ENCODE results near the gene NPHP4. TPM values are rescaled to one million over a fixed set of nuclear protein-coding genes. Genes with fewer than 3 reads are reported as not detected.

Gene NPHP4
- polyA plus RNA-seq, 2 of the 4 experiments (the other 2 are of a cell fraction) = 2.9 to 5.1 TPM

- TF ChIP-seq REST (IDR thresholded peaks at IDR 0.05) = no peak
- TF ChIP-seq FOSB (CRISPR knock-in tag; IDR thresholded peaks at IDR 0.05) = no peak
- TF ChIP-seq RCOR1 (IDR thresholded peaks at IDR 0.05; ENCODE audit: low read depth, low read length) = no peak
- no peak for TF ChIP-seq HES2 (IDR thresholded peaks at IDR 0.05)
- no peak for TF ChIP-seq POLR2AphosphoS2 (conservative IDR thresholded peaks at IDR 0.05; ENCODE audit: low read length)
- no peak for TF ChIP-seq PHF8 (IDR thresholded peaks at IDR 0.05; ENCODE audit: borderline replicate concordance, low read depth)
These were observed 7.0 kb downstream of the NPHP4 start (continued) for GRCh38 chr1:5985250-5985649.

GRCh38 chr1:5983361-5984103 lies 8.7 kb downstream of the NPHP4 start:
- Histone ChIP-seq H3K4me1 (peaks cover 17% of the 10 kb centered on the region; the same call in 2 of the 3 replicates), H3K9me3 (no peaks in the 10 kb centered on the region), H3K4me3 (no peak overlapping the region), H3K4me2 (no peak overlapping the region), H3K27ac (no peak overlapping the region; a peak in 1 of 6 replicates)
- 60% methylated on average over 6 of the region's 6 CpGs for whole genome bisulfite sequencing (ENCODE audit: missing lambda C conversion rate)
- CTCF ChIA-PET = interaction anchor here (0.7 to 1.4 kb wide), 3 partner anchors 19 to 52 kb away, joined by 3 read pairs; no protein-coding TSS in a partner anchor
- FAIRE-seq (no peak), DNase-seq (ENCODE audit: low read depth in 1 of 2, low spot score in 1 of 2) (no peak), ATAC-seq (no peak)
- TF ChIP-seq ZC3H11A (IDR thresholded peaks at IDR 0.05) (no peak), MAFK (IDR thresholded peaks at IDR 0.05; ENCODE audit: partially characterized antibody) (peak; percentile 50), RAD21 (conservative IDR thresholded peaks at IDR 0.05 in 1 of 2, IDR thresholded peaks at IDR 0.05 in 1 of 2) (no peak)
- POLR2A ChIA-PET = interaction anchor here (1.2 kb wide), 1 partner anchor 9 kb away, joined by 5 read pairs; the partner anchor contains the start of gene NPHP4

- POLR2A ChIA-PET = interaction anchor here (1.2 kb wide), 1 partner anchor 10 kb away, joined by 5 read pairs; the partner anchor contains the start of gene NPHP4
- H3K4me2 ChIP-seq = no peak overlapping the region
These were observed 9.4 kb downstream of the NPHP4 start for GRCh38 chr1:5982868-5983267.

More at GRCh38 chr1:5982868-5983267, 9.4 kb downstream of the NPHP4 start:
- H3K9me3 ChIP-seq = no peaks in the 10 kb centered on the region
- H3K4me1 ChIP-seq = peaks cover 17% of the 10 kb centered on the region; the same call in 2 of the 3 replicates
- FAIRE-seq (no peak), DNase-seq (ENCODE audit: low read depth in 1 of 2, low spot score in 1 of 2) (peak in 1 of 2 experiments; percentile 30), ATAC-seq (no peak)
- TF ChIP-seq JUNB (IDR thresholded peaks at IDR 0.05) (no peak), E2F6 (IDR thresholded peaks at IDR 0.05; ENCODE audit: borderline replicate concordance, low read depth) (no peak), POLR2A (IDR thresholded peaks at IDR 0.05; ENCODE audit: low read length) (no peak), MAX (IDR thresholded peaks at IDR 0.05) (no peak), NPAS2 (CRISPR knock-in tag; IDR thresholded peaks at IDR 0.05; ENCODE audit: borderline replicate concordance) (no peak), PHF8 (IDR thresholded peaks at IDR 0.05; ENCODE audit: borderline replicate concordance, low read depth) (no peak), EHF (CRISPR knock-in tag; IDR thresholded peaks at IDR 0.05) (no peak), CBX8 (IDR thresholded peaks at IDR 0.05) (no peak), HES2 (IDR thresholded peaks at IDR 0.05) (no peak), NR3C1 (IDR thresholded peaks at IDR 0.05) (no peak), TP53 (CRISPR knock-in tag; IDR thresholded peaks at IDR 0.05) (no peak), REST (IDR thresholded peaks at IDR 0.05) (no peak), HDAC2 (IDR thresholded peaks at IDR 0.05) (no peak), CEBPB (IDR thresholded peaks at IDR 0.05) (no peak)
- 50% methylated on average over 5 of the region's 5 CpGs for WGBS (ENCODE audit: missing lambda C conversion rate)
- no peak overlapping the region for H3K4me3 ChIP-seq
- CTCF ChIA-PET = interaction anchor here (0.7 to 1.4 kb wide), 3 partner anchors 20 to 53 kb away, joined by 3 read pairs; no protein-coding TSS in a partner anchor
- no peak overlapping the region; a peak in 1 of 6 replicates for H3K27ac ChIP-seq
